ENCODE data around the gene CHEK2. TPM values are rescaled to one million over a fixed set of nuclear protein-coding genes. Genes with fewer than 3 reads are reported as not detected.

Gene CHEK2
- 15.9 and 25.8 TPM in 2 replicates for total RNA-seq

GRCh38 chr22:28741785-28742561 is at the start of gene CHEK2, which contains the start of gene HSCB:
CHEK2 (minus strand) TSS chr22:28741820; CDS start chr22:28734721, 7,099 bp downstream.
HSCB (plus strand) TSS chr22:28742039; CDS start chr22:28742096, 57 bp downstream.

GRCh38 chr22:28772633-28773460 is 31.2 kb upstream of the CHEK2 start, which contains the start of gene CCDC117:
CCDC117 (plus strand) TSS chr22:28772695; CDS start chr22:28772850, 155 bp downstream.

GRCh38 chr22:28679611-28680287 is 61.9 kb downstream of the CHEK2 start, which contains the start of gene TTC28:
TTC28 (minus strand) TSS chr22:28679840; CDS start chr22:28679723, 117 bp downstream.

Other genes starting within 250 kb of the CHEK2 start
- gene TTC28, start 62.0 kb downstream of the CHEK2 start, total RNA-seq: 13.3 and 59.9 TPM in 2 replicates
- 17.9 and 21.1 TPM in 2 replicates for gene HSCB, start 219 bp upstream of the CHEK2 start, total RNA-seq
- 15.6 and 28.9 TPM in 2 replicates for gene CCDC117, start 30.9 kb upstream of the CHEK2 start, total RNA-seq
- gene XBP1, start 58.7 kb upstream of the CHEK2 start, total RNA-seq: 178 and 254 TPM in 2 replicates
- gene ZNRF3, start 141.8 kb upstream of the CHEK2 start, total RNA-seq: 2.7 and 3.6 TPM in 2 replicates

Data from epithelial cell of umbilical artery (primary cell).